KG1 (cell line): ENCODE measurements around the gene NUDT22.
A peak's percentile ranks its signal among the peaks of the same experiment; 100 is the strongest.
"Not testable (repeated sequence)": the region's sequence is repeated elsewhere in the genome, so short reads cannot be mapped to it uniquely, and the experiment has no call there.

ENCODE experiments used
- DNase-seq: peaks from one replicate; lab custom pipeline; 2025; lab: John Stamatoyannopoulos, UW

The NUDT22 gene

GRCh38 chr11:64244107-64244506 lies 18.0 kb downstream of the NUDT22 start:
- DNase-seq, result no peak

DNA sequence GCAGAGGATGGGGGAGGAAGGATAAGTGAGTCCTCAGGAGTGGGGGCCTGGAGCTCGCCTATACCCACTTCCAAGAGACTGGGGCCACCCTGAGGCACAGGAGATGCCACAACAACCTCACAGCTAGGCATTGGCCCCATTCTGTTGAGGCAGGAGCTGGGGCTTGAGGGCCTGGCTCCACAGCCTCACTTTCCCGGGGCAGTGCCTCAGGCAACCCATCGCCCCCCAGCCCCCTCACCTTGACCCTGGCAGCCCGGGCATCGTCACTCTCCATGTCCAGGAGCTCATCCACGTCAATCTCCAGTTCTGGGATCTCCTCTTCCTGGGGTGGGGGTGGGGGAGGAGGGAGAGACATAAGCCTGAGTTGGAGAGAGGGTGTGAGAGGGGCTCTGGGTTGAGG lies 18.9 kb downstream of the NUDT22 start:
- no peak for DNase-seq

GRCh38 chr11:64245401-64245796 lies 19.3 kb downstream of the NUDT22 start:
- DNase-seq, result no peak

DNA sequence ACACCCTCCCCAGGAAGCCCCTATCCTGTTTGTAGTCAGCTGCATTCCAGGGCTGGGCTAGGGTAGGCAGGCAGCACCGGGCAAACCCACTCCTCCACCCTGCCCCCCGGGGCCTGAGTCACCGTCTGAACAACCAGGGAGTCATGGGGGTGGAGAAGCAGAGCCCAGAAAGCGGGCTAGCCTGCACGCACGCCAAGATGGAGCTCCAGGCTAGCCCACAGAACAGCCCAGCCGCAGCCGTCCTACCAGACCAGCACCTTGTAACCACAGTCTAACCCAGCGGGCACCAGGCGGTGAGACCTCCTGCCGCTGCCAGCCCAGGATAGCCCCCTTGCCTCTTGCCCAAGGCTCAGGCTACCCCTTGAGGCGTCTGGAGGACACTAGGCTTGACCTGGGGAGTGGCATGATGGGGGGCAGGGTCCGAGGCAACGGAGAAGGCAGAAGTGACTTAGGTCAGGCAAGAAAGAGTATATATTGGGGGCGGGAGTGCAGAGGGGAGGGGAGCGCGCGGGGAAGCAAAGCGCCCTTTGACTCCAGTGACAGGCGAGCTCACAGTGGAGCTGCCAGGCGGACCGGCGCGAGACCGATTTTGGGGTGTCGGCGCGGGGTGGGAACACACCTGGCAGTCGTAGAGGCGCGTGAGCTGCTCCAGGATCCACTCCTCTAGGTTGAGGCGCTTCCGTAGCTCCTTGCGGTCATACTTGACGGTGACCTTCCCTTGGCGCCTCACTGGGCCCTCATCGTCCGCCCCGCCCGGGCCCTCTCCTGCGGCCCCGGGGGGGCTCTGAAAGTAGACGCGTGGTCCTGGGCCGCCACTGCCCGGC lies 19.9 kb downstream of the NUDT22 start:
- no peak for DNase-seq

DNA sequence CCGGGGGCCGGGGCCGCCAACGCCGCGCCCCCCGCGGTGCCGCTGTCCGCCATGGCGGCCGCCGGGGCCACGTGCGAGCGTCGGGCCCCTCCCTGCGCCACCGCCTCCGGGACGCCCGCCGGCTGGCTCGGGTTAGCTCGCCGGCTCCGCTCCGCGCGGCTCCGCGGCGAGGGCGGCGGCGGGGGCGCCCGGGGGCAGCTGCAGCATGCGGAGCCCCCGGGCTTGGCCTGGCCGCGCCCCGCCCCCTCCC lies 20.5 kb downstream of the NUDT22 start:
- not testable (repeated sequence) for DNase-seq

DNA sequence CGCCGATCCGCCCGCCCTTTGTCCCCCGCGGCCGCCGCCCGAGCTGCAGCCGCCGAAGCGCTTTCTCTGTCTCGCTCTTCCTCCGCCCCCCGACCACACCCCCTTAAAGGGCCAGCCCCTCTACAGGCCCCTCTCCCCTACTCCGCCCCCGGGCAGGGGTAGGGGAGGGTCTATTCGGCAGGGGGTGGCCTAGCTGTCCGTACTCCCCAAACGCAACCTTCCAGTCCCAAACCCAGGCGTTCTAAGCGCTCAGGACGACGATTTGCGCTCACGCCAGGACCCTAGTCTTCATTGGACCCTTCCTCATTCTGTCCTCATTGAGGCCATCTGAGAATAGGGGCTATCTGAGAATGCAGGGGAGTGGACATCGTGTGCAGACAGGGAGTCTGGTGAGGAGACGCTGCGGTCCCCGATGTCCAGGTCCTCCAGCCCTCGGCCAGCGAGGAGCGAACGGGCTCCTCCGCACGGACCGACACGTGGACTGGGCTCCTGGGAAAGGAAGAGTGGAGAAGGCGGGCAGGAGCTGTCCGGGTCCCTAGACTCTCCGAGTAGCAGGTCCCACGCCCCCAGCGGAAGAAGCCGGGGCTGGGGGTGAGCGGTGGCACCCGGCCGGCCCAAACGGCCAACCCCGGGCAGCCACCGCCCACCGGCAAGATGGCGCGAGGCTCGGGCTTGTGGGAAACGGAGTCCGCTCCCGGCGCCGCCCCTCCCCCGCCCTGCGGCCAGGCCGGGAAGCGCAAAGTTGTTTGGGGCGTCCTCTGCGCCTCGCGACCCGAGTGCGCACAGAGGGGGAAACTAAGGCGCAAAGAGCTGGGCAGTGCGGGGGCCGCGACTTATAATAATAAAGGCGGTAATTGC lies 21.0 kb downstream of the NUDT22 start, which contains the start of gene PPP1R14B:
TSS of gene PPP1R14B (minus strand) at position 73 of the 858 bp plus-strand sequence. CDS start 270 bp downstream, outside the sequence.
- DNase-seq, result peak; percentile 73

GRCh38 chr11:64247729-64248531 lies 21.9 kb downstream of the NUDT22 start:
- no peak for DNase-seq

GRCh38 chr11:64248578-64248977 lies 22.5 kb downstream of the NUDT22 start:
- DNase-seq, result no peak

GRCh38 chr11:64249038-64249437 lies 23.0 kb downstream of the NUDT22 start:
- DNase-seq, result no peak

DNA sequence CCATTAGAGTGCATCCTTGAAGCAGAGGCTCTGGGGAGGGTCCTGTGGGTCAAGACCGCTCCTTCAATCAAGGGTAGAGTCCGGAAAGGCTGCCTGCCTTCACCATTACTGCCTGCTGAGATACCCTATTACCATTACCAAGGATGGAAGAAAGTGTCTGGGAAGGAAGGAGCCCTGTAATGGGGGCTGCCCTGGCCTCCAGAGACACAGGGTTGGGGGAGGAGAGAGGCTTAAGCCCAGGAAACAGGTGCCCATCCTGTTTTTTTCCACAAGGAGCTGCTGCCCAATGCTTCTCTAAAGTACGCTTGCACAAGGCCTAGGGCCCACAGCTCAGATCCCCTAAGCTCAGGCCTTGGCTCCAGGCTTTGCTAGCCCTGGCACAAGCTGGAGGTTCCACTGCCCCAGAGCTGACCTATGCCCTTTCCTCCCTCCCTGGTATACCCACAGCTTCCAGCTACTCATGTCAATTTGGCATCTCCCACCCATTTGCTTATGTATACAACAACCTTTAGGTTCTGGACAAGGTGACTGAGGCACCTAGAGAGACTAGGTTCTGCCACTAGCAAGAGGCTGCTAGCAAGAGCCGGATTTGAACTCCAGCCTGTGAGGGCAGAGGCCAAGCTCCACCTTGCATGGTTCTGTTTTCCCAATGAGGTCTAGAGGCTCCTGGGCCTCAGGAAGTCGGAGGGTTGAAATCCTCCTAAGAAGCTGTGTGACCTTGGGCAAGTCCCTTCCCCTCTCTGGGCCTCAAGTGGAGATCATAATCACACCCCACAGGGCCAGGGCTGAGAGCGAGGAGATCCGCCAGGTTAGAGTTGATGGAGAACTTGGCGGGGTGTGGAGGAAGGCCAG lies 23.7 kb downstream of the NUDT22 start:
- no peak for DNase-seq

DNA sequence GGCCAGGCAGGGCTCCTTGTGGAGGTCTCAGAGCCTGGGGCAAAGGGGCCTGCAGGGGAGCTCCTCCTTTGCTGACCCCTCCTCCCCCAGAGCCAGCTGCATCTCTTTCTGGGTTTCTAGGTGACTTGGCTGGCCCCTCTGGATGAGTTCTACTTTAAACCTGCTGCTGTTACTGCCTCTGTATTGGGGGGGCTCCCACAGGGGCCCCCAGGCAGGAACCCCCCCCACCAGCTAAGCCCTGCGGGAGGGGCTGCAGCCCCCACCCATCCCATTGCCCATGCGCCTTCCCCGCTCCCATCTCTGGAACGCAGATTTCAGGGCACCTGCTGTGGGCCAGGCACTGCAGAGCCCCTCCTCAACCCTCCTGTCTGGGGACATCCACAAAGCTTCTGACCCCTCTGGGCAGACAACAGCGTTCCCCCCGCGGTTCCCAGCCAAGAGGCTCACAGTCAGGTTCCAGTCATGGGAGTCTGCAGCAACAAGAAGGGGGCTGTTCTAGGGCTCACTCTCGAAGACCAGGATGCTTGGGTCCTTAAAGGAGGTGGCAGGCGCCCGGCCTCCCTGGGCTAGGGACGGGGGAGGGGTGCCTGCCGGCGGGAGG lies 24.4 kb downstream of the NUDT22 start:
- no peak for DNase-seq

DNA sequence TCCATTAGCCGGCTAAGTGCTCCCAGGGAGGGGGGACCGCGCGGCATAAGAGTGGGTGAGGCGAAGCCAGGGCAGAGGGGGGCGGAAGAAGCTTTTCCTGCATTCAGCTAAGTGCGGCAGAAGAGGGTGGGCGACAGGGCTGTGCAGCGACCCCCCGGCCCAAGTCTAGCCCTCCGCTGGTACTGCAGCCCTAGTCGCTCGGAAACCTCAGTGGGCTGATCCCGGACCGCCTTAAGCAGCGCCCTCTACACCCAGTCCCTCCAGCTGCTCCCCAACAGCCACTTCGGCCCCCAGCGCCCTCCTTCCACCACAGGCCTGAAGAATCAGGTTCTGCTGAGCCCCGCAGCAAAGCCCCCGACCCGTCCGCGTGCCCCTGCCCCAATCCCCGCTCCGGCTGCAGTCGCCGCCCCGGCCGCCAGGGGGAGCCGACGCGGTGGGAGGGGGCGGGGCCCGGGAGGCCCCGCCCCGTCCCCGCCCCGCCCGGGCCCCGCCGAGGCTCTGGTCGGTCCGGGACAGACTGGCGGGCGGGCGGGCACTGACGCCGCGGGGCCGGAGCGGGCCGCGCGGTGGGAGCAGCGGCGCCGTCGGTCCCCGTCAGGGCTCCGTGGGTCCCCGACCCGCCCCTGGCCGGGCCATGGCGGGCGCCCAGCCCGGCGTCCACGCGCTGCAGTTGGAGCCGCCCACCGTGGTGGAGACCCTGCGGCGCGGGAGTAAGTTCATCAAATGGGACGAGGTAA lies 25.1 kb downstream of the NUDT22 start, which contains the start of gene PLCB3:
TSS of gene PLCB3 (plus strand) at position 515 of the 737 bp plus-strand sequence. CDS start at position 635, 120 bp downstream.
- DNase-seq, result peak; percentile 68

DNA sequence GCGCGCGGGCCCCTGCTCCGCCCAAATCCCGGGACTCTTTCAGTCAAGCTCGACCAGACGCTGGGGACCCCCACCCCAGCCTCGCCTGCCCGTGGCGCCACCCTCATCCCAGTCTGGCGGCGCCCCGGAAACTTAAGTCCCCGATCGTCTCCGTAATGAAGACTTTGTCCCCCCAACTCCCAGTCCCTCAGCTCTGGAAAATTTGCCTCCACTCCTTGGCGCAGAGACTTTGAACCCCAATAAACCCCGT lies 25.6 kb downstream of the NUDT22 start:
- DNase-seq, result no peak

- no peak for DNase-seq
Measured at GRCh38 chr11:64252003-64252872, 26.2 kb downstream of the NUDT22 start.

- no peak for DNase-seq
Measured at GRCh38 chr11:64253043-64253442, 27.0 kb downstream of the NUDT22 start.

- DNase-seq, result no peak
Measured at GRCh38 chr11:64253481-64253880, 27.4 kb downstream of the NUDT22 start.

- no peak for DNase-seq
Measured at GRCh38 chr11:64254326-64254725, 28.3 kb downstream of the NUDT22 start.

DNA sequence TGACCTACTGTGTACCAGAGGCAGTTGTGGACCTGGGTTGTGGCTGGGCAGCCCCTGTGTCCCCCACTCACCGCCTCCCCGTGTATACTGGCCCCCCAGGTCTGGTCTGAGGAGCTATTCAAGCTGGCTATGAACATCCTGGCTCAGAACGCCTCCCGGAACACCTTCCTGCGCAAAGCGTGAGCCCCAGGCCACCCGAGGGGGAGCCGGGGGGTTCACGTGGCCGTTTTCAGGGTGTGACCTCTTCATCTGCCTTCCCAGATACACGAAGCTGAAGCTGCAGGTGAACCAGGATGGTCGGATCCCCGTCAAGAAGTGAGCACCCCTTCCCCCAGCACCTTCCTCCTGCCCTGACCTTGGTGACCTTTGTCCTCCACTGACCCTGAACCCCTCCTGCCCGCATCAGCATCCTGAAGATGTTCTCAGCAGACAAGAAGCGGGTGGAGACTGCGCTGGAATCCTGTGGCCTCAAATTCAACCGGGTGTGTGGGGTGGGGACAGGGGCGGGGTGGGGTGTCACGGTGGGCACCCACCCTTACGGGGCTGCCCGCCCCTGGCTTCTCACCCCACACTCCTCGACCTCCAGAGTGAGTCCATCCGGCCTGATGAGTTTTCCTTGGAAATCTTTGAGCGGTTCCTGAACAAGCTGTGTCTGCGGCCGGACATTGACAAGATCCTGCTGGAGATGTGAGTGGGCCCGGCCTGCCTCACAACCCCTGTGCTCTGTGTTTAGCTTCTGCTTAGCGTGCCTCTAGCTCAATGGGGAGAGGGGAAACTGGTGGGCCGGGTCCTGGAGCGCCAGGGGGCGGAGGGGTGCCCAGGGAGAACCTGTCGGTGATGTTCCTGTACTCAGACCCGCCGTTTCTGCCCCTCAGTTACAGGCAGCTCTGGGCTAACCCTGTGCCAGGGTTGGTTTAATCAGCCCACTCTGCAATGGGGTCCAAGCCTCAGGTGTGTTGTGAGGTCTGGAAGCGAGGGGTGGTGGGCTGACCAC lies 29.4 kb downstream of the NUDT22 start:
- no peak for DNase-seq
